Activated CD8-positive, alpha-beta memory T cell treated with anti-CD3 and anti-CD28 coated beads, Interleukin-2, amount 50 U/mL, for 48 hours (primary cell): ENCODE results near the gene OR6B1.
"Not testable (repeated sequence)": the region's sequence is repeated elsewhere in the genome, so short reads cannot be mapped to it uniquely, and the experiment has no call there.

ENCODE experiments used
- DNase-seq: peaks from one replicate; pipeline ENCODE4 v3.0.0-alpha.2; 2020

Gene OR6B1

DNA sequence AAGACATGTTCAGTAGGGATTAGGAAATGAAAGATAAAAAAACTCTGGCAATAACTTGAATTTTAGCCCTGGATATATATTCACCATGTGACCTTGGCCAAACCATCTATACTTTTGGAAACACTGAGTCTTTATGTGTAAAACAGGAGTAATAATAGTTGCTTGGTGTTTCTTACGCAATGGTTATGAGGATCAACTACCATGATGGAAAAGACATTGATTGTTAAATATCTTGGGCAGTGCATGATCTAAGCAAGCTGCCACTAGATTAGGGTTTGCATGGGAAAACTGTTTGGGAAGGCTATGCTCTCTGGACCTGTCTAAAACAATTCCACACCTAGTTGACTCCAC is 6.5 kb downstream of the OR6B1 start:
- no peak for DNase-seq

- DNase-seq = no peak
These were observed 9.2 kb downstream of the OR6B1 start for GRCh38 chr7:144009361-144009760.

DNA sequence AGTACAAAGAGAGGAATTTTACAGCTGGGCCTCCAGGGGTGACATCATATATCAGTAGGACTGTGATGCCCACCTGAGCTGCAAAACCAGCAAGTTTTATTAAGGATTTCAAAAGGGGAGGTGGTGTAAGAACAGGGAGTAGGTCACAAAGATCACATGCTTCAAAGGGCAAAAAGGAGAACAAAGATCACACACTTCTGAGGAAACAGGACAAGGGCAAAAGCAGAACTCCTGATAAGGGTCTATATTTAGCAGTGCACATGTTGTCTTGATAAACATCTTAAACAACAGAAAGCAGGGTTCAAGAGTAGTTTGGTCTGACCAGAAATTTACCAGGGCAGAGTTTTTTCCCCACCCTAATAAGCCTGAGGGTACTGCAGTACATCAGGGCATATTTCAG is 9.9 kb downstream of the OR6B1 start:
- DNase-seq = not testable (repeated sequence)

DNA sequence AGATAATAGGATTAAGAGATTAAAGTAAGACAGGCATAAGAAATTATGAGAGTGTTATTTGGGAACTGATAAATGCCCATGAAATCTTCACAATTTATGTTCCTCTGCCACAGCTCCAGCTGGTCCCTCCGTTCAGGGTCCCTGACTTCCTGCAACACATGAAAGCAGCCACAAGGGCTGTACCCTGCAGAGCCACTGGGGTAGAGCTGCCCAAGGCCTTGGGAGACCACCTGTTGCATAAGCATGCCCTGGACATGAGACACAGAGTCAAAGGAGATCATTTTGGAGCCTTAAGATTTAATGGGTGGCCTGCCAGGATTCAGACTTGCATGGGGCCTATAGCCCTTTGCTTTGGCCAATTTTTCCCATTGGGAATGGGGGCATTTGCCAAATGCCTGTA is 10.7 kb downstream of the OR6B1 start:
- not testable (repeated sequence) for DNase-seq

DNA sequence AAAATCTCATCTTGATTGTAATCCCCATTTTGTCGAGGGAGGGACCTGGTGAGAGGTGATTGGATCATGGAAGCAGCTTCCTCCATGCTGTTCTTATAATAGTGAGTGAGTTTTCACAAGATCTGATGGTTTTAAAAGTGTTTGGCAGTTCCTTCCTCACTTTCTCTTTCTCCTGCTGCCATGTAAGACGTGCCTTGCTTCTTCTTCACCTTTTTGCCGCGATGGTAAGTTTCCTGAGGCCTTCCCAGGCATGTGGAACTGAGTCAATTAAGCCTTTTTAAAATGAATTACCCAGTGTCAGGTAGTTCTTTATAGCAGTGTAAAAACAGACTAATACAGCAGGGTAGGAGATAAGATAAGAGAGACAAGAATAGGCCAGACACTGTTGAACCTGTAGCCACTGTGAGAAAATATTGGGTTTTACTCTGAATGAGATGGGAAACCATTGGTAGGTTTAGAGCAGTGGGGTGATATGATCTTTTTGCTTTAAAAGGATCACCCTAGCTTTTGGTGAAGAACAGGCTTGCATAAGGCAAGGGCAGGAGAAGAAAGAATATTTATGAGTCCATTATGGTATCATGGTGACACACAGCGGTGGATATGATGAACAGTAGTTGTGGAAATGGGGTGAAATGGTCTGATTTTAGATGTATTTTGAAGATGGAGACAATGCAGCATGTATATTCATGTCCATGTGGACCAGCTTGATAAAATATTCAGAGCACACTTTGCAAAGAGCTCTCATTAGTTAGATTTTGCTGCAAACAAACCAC is 11.5 kb downstream of the OR6B1 start:
- DNase-seq = no peak

GRCh38 chr7:144018065-144018464 is 17.9 kb downstream of the OR6B1 start:
- DNase-seq = no peak

DNA sequence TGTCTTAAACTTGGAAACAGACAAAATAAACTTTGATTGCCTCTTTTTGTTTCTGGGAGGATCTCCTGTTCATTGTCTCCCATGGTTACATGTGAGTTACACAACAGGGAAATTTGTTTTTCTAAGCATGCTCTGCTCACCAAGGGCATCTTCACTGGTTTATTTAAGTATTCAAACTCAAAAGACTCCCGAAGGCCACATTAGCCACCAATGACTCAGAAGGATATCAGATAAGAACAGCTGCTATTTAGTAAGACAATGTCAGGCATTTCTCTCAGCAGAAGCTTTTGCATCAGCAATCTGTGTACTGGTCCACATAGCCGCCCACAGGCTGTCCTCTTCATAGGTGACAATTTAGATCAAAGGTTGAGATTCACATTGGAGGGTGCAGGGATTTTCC is 19.3 kb downstream of the OR6B1 start:
- no peak for DNase-seq

DNA sequence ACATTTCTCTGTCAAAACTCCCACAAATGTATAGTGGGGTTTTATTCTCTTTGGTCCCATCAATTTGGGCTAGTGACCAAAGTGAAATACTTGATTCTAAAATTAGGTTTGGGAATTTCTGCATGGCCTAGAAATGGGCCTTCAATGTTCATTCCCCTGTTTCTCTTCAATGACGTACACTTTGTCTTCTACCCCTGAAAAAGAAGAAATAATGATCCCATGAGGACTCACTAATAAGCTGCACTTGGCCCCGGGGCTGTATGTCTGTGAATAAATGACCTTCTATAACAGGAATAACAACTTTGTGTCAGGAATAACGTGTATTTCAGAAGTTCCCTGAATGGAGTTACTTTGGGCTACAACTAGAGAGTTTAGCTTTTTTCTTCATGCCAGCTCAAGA is 20.2 kb downstream of the OR6B1 start:
- no peak for DNase-seq

- DNase-seq = no peak
These were observed 22.0 kb downstream of the OR6B1 start for GRCh38 chr7:144022169-144022568.

GRCh38 chr7:144023171-144023827 is 23.2 kb downstream of the OR6B1 start:
- no peak for DNase-seq

DNA sequence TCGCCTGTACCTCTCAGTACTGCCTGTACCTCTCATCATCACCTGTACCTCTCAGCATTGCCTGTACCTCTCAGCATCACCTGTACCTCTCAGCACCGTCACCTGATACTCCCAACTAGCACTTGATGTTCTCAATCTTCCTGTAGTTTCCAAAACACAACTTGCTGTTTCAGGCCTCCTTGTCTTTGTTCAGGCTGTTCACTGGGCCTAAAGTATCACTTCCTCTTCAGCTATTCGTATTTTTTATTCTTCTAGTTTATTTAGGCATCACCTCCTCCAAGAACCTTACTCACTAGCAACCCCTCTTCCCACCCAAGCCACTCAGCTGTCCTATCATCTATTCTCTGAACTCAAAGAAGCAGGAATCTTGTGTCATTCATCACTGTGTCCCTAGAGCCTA is 24.1 kb downstream of the OR6B1 start:
- no peak for DNase-seq

GRCh38 chr7:144026203-144026883 is 26.2 kb downstream of the OR6B1 start:
- DNase-seq = no peak

DNA sequence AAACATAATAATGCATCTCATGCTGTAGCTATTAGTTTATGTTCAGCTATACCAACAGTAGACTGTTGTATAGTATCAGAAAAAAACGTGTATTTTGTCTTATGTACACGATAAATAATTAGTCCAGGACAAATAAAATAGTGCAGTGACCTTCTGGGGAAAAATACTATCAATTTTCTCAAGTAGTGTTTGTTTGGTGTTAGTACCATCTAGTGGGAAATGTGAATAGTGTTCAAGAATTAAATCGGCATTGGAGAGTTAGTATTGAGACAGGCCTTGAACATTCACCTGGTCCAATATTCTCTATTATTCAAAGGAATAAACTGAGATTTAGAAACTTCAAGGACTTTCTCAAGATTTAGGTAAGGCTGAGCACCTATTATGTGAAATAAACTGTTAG is 26.9 kb downstream of the OR6B1 start:
- DNase-seq = no peak

DNA sequence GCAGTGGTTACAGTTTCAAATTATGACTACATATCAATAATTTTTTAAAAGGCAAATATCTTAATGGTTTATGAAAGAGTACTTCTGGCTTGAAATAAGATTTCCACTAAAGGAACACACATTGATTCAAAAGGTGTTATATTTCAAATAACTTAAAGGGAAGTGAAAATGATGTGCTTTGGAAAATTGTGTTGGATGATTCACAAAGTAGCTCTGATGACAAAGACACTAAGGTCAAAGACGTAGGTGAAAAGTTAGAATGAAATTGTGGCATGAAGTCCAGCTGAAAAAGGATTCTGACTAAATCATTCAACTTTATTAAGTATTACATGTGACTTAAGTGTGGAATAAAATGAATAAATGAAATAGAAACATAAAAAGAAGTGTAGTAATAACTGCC is 27.9 kb downstream of the OR6B1 start:
- no peak for DNase-seq

DNA sequence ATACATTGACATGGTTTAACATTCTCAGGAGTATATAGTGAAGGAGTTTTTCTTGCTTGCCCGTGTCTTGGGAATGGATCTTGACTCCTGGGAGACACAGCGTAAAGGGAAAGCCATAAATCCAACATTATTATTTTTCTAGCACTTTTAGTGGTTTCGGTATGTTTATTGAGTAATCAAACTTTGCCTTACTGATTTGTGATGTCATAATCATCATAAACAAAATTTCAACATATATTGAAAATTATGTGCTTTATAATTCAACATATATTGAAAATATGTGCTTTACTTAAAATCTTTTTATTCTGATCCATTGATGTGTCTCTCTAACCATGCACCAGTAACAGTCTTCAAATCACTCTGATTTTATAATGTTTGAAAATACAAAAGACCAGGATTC is 28.4 kb downstream of the OR6B1 start:
- DNase-seq = no peak

GRCh38 chr7:144032516-144032915 is 32.4 kb downstream of the OR6B1 start:
- DNase-seq = no peak

DNA sequence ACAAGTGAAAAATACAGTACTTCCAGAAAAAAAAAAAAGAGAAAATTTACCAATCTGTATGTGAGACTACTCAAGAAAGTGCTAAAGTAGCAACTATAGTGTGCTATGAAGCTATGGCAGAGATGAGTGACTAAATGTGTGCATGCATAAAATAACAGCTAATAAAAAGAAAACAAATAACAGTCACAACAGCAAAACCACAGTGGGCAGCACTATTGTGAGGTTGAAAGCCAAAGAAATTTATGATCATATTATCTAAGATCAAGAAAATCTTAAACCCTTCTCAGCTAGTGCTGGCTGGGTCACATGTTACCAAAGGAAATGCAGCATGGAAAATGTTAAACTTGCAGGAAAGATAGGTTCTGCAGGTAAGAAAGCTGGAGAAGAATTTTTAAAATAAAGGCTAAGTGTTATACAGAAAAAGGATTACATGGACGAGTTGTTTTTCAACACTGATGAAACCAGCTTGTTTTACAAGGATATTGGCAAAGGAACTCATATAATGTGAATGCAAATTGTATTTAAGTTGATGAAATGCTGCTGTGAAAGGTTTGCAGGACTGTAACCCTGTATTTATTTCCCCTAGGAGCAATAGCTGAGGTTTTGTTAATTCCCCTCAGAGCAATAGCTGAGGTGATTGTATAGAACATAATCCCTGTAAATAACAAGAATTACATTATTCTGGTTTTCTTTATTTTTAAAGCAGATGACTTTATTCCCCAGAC is 33.0 kb downstream of the OR6B1 start:
- DNase-seq = no peak

GRCh38 chr7:144035385-144035784 is 35.3 kb downstream of the OR6B1 start:
- DNase-seq = no peak

GRCh38 chr7:144036302-144036885 is 36.3 kb downstream of the OR6B1 start:
- no peak for DNase-seq

DNA sequence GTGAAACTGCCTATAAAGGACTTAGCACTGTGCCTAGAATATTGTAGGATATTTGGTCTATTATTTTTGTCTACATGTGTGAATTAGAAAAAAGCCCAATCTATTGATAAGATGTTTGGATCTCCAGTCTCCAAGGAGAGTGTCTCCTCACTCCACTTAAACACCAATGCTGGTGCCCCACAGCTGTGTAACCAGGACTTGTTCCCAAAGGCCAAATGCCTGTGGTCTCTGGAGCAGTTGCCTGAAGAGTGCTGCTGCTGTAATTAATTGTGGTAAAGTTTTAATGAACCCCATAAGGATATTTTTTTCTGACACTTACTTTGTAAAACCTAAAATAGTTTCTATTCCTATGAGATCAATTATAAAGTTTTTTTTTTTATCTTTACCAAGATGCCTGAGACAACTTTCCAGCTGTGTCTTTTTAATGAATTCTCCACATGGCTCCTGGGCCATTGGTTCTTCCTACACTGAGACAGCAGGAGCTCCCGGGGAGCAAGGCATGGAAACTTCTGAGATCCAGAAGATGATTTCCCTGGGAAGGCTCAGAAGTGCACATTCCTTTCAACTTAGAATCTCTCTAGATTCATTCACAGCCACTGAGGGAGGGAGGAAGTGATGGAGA is 37.4 kb downstream of the OR6B1 start:
- DNase-seq = no peak

DNA sequence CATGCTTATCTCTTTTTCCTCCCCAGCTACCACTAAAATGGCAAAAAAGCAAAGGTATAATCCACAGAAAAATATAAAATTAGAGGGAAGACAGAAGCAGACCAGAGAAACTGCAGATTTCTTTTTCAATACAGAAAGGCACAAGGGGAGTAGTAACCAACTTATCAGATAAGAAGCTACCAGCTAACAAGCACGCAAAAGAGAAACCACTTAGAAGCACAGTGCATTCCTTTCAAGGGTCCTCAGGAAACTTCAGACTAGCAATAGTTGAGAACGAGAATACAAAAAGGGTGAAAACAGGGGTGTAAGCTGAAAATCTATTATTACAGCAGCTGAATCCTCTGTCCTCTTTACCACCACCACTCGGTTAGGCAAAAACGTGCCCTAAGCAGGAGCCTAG is 38.8 kb downstream of the OR6B1 start:
- no peak for DNase-seq

GRCh38 chr7:144048648-144049047 is 48.5 kb downstream of the OR6B1 start, which contains the start of gene OR2A5:
OR2A5 (plus strand) TSS chr7:144048948; CDS start chr7:144050402, 1,454 bp downstream.
- DNase-seq = no peak

DNA sequence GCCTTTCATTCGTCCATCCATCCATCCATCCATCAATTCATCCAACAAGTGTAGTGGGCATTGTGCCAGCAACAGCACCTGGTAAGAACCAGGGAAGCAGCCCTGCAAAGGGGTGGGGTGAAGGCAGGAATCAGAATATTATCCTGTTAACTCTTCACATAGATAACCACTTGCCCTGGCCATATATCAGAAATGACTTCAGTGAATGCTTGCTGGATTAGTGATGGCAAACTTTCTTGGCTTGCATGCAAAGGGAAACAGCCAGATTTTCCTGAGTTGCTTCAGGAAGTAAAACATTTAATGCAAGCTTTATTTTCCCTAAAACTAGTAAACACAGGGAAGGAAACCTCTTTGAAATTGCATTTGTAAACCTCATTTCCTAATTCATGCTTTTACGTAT is 49.4 kb downstream of the OR6B1 start:
- DNase-seq = no peak
